Gastroesophageal sphincter (tissue), 3 donors: ENCODE data around the gene C19orf25.

Experiments
- CTCF ChIP-seq, 4 experiments: fragments of 200-600 bp in 2 of 4; fragments of 450-650 bp in 2 of 4; sonication (generic) in 1 of 4; IDR thresholded peaks; one replicate each; pipeline ENCODE4 v1.5.1; 2017 to 2019; ENCODE audit warnings: antibody characterized with exemption in 4 of 4, mild to moderate bottlenecking in 2 of 4, moderate library complexity in 2 of 4
- POLR2A ChIP-seq, 2 donors: fragments of 450-650 bp; IDR thresholded peaks; one replicate each; pipeline ENCODE4 v1.6.1; 2017; ENCODE audit warnings: antibody characterized with exemption in 2 of 2, mild to moderate bottlenecking in 2 of 2, moderate library complexity in 1 of 2
- POLR2AphosphoS5 ChIP-seq: sonication (generic); formaldehyde crosslinking; IDR thresholded peaks from one replicate; pipeline ENCODE4 v1.6.1; 2017; ENCODE audit warnings: antibody characterized with exemption

GRCh38 chr19:1481893-1482360 is 2.9 kb upstream of the C19orf25 start:
- TF ChIP-seq CTCF (IDR thresholded peaks at IDR 0.05) (no peak), POLR2A (IDR thresholded peaks at IDR 0.05) (no peak), POLR2AphosphoS5 (no peak)
